ENCODE results near the gene ELP4. TPM values are rescaled to one million over a fixed set of nuclear protein-coding genes. Genes with fewer than 3 reads are reported as not detected.

The ELP4 gene
- total RNA-seq, 1 experiment from 2014 or later = 15.2 TPM

DNA sequence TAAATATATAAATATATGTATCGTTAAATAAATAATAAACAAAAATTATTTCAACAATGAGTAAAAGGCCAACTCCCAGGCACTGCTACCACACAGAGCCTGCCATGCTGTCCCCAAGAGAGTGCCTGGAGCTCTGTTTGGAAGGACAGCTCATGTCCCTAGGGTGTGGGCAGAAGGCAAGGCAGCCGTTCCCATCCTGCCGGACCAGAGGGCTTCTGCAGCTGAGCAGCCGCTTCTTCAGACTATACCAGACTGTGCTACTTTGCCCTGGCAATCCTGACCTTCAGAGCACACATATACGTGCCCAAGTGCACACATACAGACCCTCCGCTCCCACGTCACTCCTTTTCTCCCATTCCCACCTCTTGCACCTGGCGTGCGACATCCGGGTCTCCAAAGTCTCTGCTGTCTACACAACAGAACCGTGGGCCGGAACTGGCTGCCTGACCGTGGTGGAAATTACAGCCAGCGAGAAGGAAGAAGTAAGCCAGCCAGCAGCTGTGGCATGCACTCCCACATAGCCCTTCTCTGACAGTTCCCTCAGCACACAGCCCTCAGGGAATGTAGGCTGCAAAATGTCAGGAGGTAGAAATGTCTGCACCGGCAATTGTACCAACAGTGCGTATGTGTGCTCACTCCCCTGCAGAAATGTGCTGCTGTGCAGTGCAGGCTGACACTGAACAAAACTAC, 277.6 kb downstream of the ELP4 start:
- H3K4me1 Mint-ChIP-seq = peaks cover 0 to 14% of the 10 kb centered on the region in 2 experiments; a peak in 3 of 4 replicates

More for the DNA sequence above, 277.6 kb downstream of the ELP4 start:
- Histone ChIP-seq H3K18ac (ENCODE audit: insufficient read length, low read depth, low read length) (no peak overlapping the region), H3K4ac (ENCODE audit: low read depth, low read length) (no peak overlapping the region), H3K27ac (ENCODE audit: insufficient read length, low read depth, low read length) (no peak overlapping the region), H3K14ac (ENCODE audit: insufficient read depth, low read length) (no peak overlapping the region; the same call in 1 of the 2 replicates), H3K23ac (ENCODE audit: insufficient read length, low read depth, low read length) (no peak overlapping the region), H3K27me3 (ENCODE audit: insufficient read depth, low read length) (no peaks in the 10 kb centered on the region), H2AFZ (ENCODE audit: low read length) (no peak overlapping the region), H2BK20ac (ENCODE audit: low read depth, low read length, poor library complexity, severe bottlenecking) (no peak overlapping the region), H3T11ph (ENCODE audit: low read length) (no peak overlapping the region), H2BK120ac (ENCODE audit: low read depth, low read length, poor library complexity, severe bottlenecking) (no peak overlapping the region), H4K20me1 (ENCODE audit: control insufficient read depth, insufficient read depth, insufficient read length) (peaks cover 3% of the 10 kb centered on the region), H3K9me3 (ENCODE audit: control insufficient read depth, low read depth, low read length) (no peaks in the 10 kb centered on the region), H4K5ac (ENCODE audit: insufficient read length, low read depth, low read length) (no peak overlapping the region), H2BK12ac (ENCODE audit: insufficient read length, low read depth, low read length) (no peak overlapping the region), H3K79me1 (ENCODE audit: insufficient read depth, low read depth, low read length, poor library complexity, severe bottlenecking) (no peaks in the 10 kb centered on the region), H2AK5ac (ENCODE audit: insufficient read length, low read length) (no peak overlapping the region), H3K4me1 (ENCODE audit: insufficient read depth, low read length) (no peaks in the 10 kb centered on the region), H2BK5ac (ENCODE audit: insufficient read length, low read length) (no peak overlapping the region), H3K79me2 (ENCODE audit: insufficient read depth, low read length) (no peaks in the 10 kb centered on the region), H3K56ac (ENCODE audit: insufficient read length, low read depth, low read length) (no peak overlapping the region), H3K23me2 (ENCODE audit: insufficient read length, low read depth, low read length, poor library complexity, severe bottlenecking) (no peaks in the 10 kb centered on the region), H4K91ac (ENCODE audit: insufficient read length, low read depth, low read length) (no peak overlapping the region), H3K9ac (ENCODE audit: extremely low read depth, insufficient read length, low read length) (no peak overlapping the region), H2BK15ac (ENCODE audit: low read depth, low read length) (no peak overlapping the region), H3K4me2 (ENCODE audit: insufficient read depth, insufficient read length, low read length) (no peak overlapping the region), H4K8ac (replicated peaks; ENCODE audit: insufficient read length, low read depth, low read length) (no peak overlapping the region)
- no peak for DNase-seq
- Mint-ChIP-seq H3K27me3 (ENCODE audit: low read depth) (peaks cover 3% of the 10 kb centered on the region; the same call in 1 of the 2 replicates), H3K27ac (peak overlapping the region in 1 of 3 experiments; percentile 86; a peak in 1 of 7 replicates), H3K4me3 (no peak overlapping the region), H3K9me3 (no peaks in the 10 kb centered on the region), H3K36me3 (ENCODE audit: insufficient read depth in 1 of 3, low read depth in 3 of 3) (no peaks in the 10 kb centered on the region)
- WGBS (ENCODE audit: extremely low coverage, insufficient read length, low lambda C conversion rate) = no CpG with 5 or more reads among the region's 16 CpGs
- TF ChIP-seq, protein P1, sequence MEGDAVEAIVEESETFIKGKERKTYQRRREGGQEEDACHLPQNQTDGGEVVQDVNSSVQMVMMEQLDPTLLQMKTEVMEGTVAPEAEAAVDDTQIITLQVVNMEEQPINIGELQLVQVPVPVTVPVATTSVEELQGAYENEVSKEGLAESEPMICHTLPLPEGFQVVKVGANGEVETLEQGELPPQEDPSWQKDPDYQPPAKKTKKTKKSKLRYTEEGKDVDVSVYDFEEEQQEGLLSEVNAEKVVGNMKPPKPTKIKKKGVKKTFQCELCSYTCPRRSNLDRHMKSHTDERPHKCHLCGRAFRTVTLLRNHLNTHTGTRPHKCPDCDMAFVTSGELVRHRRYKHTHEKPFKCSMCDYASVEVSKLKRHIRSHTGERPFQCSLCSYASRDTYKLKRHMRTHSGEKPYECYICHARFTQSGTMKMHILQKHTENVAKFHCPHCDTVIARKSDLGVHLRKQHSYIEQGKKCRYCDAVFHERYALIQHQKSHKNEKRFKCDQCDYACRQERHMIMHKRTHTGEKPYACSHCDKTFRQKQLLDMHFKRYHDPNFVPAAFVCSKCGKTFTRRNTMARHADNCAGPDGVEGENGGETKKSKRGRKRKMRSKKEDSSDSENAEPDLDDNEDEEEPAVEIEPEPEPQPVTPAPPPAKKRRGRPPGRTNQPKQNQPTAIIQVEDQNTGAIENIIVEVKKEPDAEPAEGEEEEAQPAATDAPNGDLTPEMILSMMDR (conservative IDR thresholded peaks at IDR 0.05) = no peak

All from H9 (cell line).